IMR-90 (cell line): ENCODE results near the gene STX17. TPM values are rescaled to one million over a fixed set of nuclear protein-coding genes. Genes with fewer than 3 reads are reported as not detected.

Experiments
- ATAC-seq: fragments of 200-7000 bp; cut with Tn5 transposase; 2 replicates; pipeline ENCODE4 v1.9.1; 2020; ENCODE audit warnings: low read depth, mild to moderate bottlenecking, moderate library complexity
- BruUV-seq: library from RNA; stranded (reverse); fragments of 400-500 nt; replicated peaks from 2 replicates; lab custom pipeline; 2021; lab: Mats Ljungman, UMichigan
- CTCF ChIA-PET: fragments of 300-600 bp; formaldehyde crosslinking; extraction: SDS; loops from one replicate; lab custom pipeline; 2021; ENCODE audit warnings: antibody characterized with exemption; lab: Yijun Ruan, JAX
- POLR2A ChIA-PET: fragments of 300-600 bp; sonication (Branson Sonifier 250); formaldehyde crosslinking; loops from one replicate; lab custom pipeline; 2022; ENCODE audit warnings: antibody characterized with exemption; ENCODE audit not compliant: unreplicated experiment; lab: Charles Lee
- DNase-seq: peaks from one replicate; pipeline ENCODE4 v3.0.0; 2013
- H2AFZ ChIP-seq: replicated peaks from 2 replicates; pipeline ENCODE3; 2013; ENCODE audit warnings: low read length, mild to moderate bottlenecking; ENCODE audit not compliant: poor library complexity
- H2AK5ac ChIP-seq: 2 replicates; pipeline ENCODE4 v1.6.1; 2013; ENCODE audit warnings: low read depth, low read length, inconsistent platforms
- H2AK9ac ChIP-seq: replicated peaks from 2 replicates; pipeline ENCODE3; 2013; ENCODE audit warnings: mild to moderate bottlenecking, low read depth, low read length, moderate library complexity; ENCODE audit not compliant: poor library complexity
- H2BK120ac ChIP-seq: 2 replicates; pipeline ENCODE4 v1.6.1; 2013; ENCODE audit warnings: low read depth, low read length, inconsistent platforms
- H2BK15ac ChIP-seq: 3 replicates; pipeline ENCODE4 v1.6.1; 2013; ENCODE audit warnings: low read depth, low read length, inconsistent platforms
- H2BK20ac ChIP-seq: 2 replicates; pipeline ENCODE4 v1.6.1; 2013; ENCODE audit warnings: low read depth, mild to moderate bottlenecking, inconsistent platforms, low read length, moderate library complexity
- H2BK5ac ChIP-seq: 2 replicates; pipeline ENCODE4 v1.6.1; 2013; ENCODE audit warnings: mild to moderate bottlenecking, low read depth, low read length, inconsistent platforms; ENCODE audit not compliant: poor library complexity, severe bottlenecking
- H3K14ac ChIP-seq: replicated peaks from 2 replicates; pipeline ENCODE4 v1.6.1; 2013; ENCODE audit warnings: low read depth, low read length, inconsistent platforms
- H3K18ac ChIP-seq: 2 replicates; pipeline ENCODE4 v1.6.1; 2013; ENCODE audit warnings: low read depth, low read length, control low read depth
- H3K23ac ChIP-seq: 2 replicates; pipeline ENCODE4 v1.6.1; 2013; ENCODE audit warnings: low read depth, low read length, inconsistent platforms
- H3K27ac ChIP-seq: 2 replicates; pipeline ENCODE4 v1.5.1; 2013; ENCODE audit warnings: mild to moderate bottlenecking, control low read depth, low read length; ENCODE audit not compliant: insufficient read depth
- H3K27me3 ChIP-seq: 2 replicates; pipeline ENCODE4 v1.6.1; 2013; ENCODE audit warnings: low read length; ENCODE audit not compliant: control insufficient read depth, insufficient read depth
- H3K36me3 ChIP-seq: 2 replicates; pipeline ENCODE4 v1.6.1; 2013; ENCODE audit warnings: low read length, mixed read lengths; ENCODE audit not compliant: control insufficient read depth, insufficient read depth
- H3K4ac ChIP-seq: 2 replicates; pipeline ENCODE4 v1.6.1; 2013; ENCODE audit warnings: low read depth, low read length, inconsistent platforms
- H3K4me1 ChIP-seq: 2 replicates; pipeline ENCODE4 v1.6.1; 2013; ENCODE audit warnings: low read length, mixed read lengths; ENCODE audit not compliant: control insufficient read depth, insufficient read depth
- H3K4me2 ChIP-seq: 2 replicates; pipeline ENCODE4 v1.6.1; 2013; ENCODE audit warnings: low read depth, mild to moderate bottlenecking, control low read depth, low read length, moderate library complexity
- H3K4me3 ChIP-seq: 2 replicates; pipeline ENCODE4 v1.5.1; 2013; ENCODE audit warnings: low read depth, mild to moderate bottlenecking, control low read depth, low read length, moderate library complexity; ENCODE audit not compliant: insufficient read depth
- H3K56ac ChIP-seq: 2 replicates; pipeline ENCODE4 v1.6.1; 2013; ENCODE audit warnings: low read length, inconsistent platforms; ENCODE audit not compliant: insufficient read depth; ENCODE audit errors: extremely low read depth
- H3K79me1 ChIP-seq, 2 experiments: 2 replicates each; pipeline ENCODE4 v1.6.1; 2013; ENCODE audit warnings: low read length in 2 of 2, inconsistent platforms in 1 of 2, low read depth in 1 of 2
- H3K9ac ChIP-seq: 2 replicates; pipeline ENCODE4 v1.6.1; 2013; ENCODE audit warnings: low read depth, low read length, control low read depth
- H3K9me1 ChIP-seq: 2 replicates; pipeline ENCODE4 v1.6.1; 2013; ENCODE audit warnings: low read length, inconsistent platforms; ENCODE audit not compliant: insufficient read depth
- H3K9me3 ChIP-seq: 2 replicates; pipeline ENCODE4 v1.6.1; 2013; ENCODE audit warnings: low read length; ENCODE audit not compliant: control insufficient read depth, insufficient read depth
- H4K20me1 ChIP-seq: 2 replicates; pipeline ENCODE4 v1.6.1; 2013; ENCODE audit warnings: low read length, inconsistent platforms; ENCODE audit not compliant: insufficient read depth
- H4K5ac ChIP-seq: 2 replicates; pipeline ENCODE4 v1.6.1; 2013; ENCODE audit warnings: mild to moderate bottlenecking, low read depth, low read length, control low read depth
- H4K8ac ChIP-seq, 2 experiments: 2 replicates each; pipeline ENCODE4 v1.6.1; 2013; ENCODE audit warnings: low read depth in 2 of 2, low read length in 2 of 2, control low read depth in 1 of 2, inconsistent platforms in 1 of 2
- H4K91ac ChIP-seq: 2 replicates; pipeline ENCODE4 v1.6.1; 2013; ENCODE audit warnings: low read depth, low read length, inconsistent platforms; ENCODE audit not compliant: insufficient read depth
- BHLHE40 ChIP-seq: fragments of 150-350 bp; IDR thresholded peaks from 2 replicates; pipeline ENCODE4 v1.6.1; 2016; ENCODE audit warnings: mild to moderate bottlenecking, low read depth, low read length
- CEBPB ChIP-seq: IDR thresholded peaks from 2 replicates; pipeline ENCODE4 v1.6.1; 2012; ENCODE audit warnings: low read depth, low read length, improper control_type of control experiment
- CHD1 ChIP-seq: IDR thresholded peaks from 2 replicates; pipeline ENCODE4 v1.6.1; 2012; ENCODE audit warnings: low read depth, low read length, improper control_type of control experiment
- ELK1 ChIP-seq: fragments of 150-350 bp; IDR thresholded peaks from 2 replicates; pipeline ENCODE4 v1.6.1; 2016; ENCODE audit warnings: low read depth, mild to moderate bottlenecking, low read length, moderate library complexity, borderline replicate concordance
- FOS ChIP-seq: fragments of 150-350 bp; IDR thresholded peaks from 2 replicates; pipeline ENCODE4 v1.6.1; 2016; ENCODE audit warnings: low read depth, low read length
- MAFK ChIP-seq: IDR thresholded peaks from 2 replicates; pipeline ENCODE4 v1.6.1; 2012; ENCODE audit warnings: low read depth, low read length, improper control_type of control experiment
- MAZ ChIP-seq: IDR thresholded peaks from 2 replicates; pipeline ENCODE4 v1.6.1; 2012; ENCODE audit warnings: low read depth, mild to moderate bottlenecking, low read length, improper control_type of control experiment, moderate library complexity, borderline replicate concordance
- MXI1 ChIP-seq: IDR thresholded peaks from 2 replicates; pipeline ENCODE4 v1.6.1; 2012; ENCODE audit warnings: low read depth, mild to moderate bottlenecking, low read length, moderate library complexity, borderline replicate concordance
- POLR2A ChIP-seq: IDR thresholded peaks from 2 replicates; pipeline ENCODE4 v1.6.1; 2012; ENCODE audit warnings: mild to moderate bottlenecking, low read depth, low read length
- RAD21 ChIP-seq: IDR thresholded peaks from 2 replicates; pipeline ENCODE4 v1.6.1; 2012; ENCODE audit warnings: low read length, improper control_type of control experiment
- RCOR1 ChIP-seq: IDR thresholded peaks from 2 replicates; pipeline ENCODE4 v1.6.1; 2012; ENCODE audit warnings: mild to moderate bottlenecking, low read length, improper control_type of control experiment; ENCODE audit not compliant: insufficient replicate concordance
- USF2 ChIP-seq: fragments of 150-350 bp; IDR thresholded peaks from 2 replicates; pipeline ENCODE4 v1.6.1; 2017; ENCODE audit warnings: mild to moderate bottlenecking, antibody characterized with exemption, low read length, low read depth
- WGBS, 2 experiments: methylation state at CpG; one replicate each; pipeline versions ENCODE4 v1.1.5 to v1.1.7; 2013; ENCODE audit warnings: missing lambda C conversion rate in 2 of 2; ENCODE audit not compliant: insufficient read length in 1 of 2; ENCODE audit errors: extremely low coverage in 2 of 2; 5-methylcytosine and 5-hydroxymethylcytosine counted together
- dilution Hi-C: fragments of 300-500 bp; cut with HindIII; formaldehyde crosslinking; loops from one replicate; pipeline ENCODE4 v1.14.3; 2018; ENCODE audit warnings: low sequenced_read_pairs; ENCODE audit not compliant: unreplicated experiment
- in situ Hi-C: fragments of 300-500 bp; cut with MboI; formaldehyde crosslinking; loops from 3 replicates; pipeline ENCODE4 v1.14.3; 2019; ENCODE audit warnings: low sequenced_read_pairs, inconsistent platforms, mixed read lengths
- intact Hi-C: fragments of 100-400 bp; cut with micrococcal nuclease; formaldehyde crosslinking; loops from 2 replicates; pipeline ENCODE4 v1.10.0; 2022
- polyA plus RNA-seq, 3 experiments: library from polyadenylated mRNA; depleted of rRNA; stranded (reverse); fragments of >200 nt; gene quantifications; 2 replicates each; pipeline ENCODE4 v1.2.3, GENCODE V29; 2012; ENCODE audit warnings: low replicate concordance in 1 of 3
- total RNA-seq: library from RNA; depleted of rRNA; stranded (reverse); fragments of >200 nt; gene quantifications from 2 replicates; pipeline ENCODE4 v1.2.3, GENCODE V29; 2012
- TF ChIP-seq, protein P1 (sequence below): conservative IDR thresholded peaks from 2 replicates; pipeline ENCODE4 v1.5.1; 2012; ENCODE audit warnings: mild to moderate bottlenecking, low read depth, low read length, improper control_type of control experiment

Gene STX17
- total and polyA plus RNA-seq, 2 of the 4 experiments (the other 2 are of a cell fraction), result 6.2 to 11.7 TPM

GRCh38 chr9:99925541-99925940 lies 19.1 kb downstream of the STX17 start:
- Histone ChIP-seq H4K8ac (no peak overlapping the region), H3K18ac (no peak overlapping the region), H3K9me3 (0 out of 2 replicates have a peak, but pooled peaks cover 3% of the 10 kb centered on the region), H3K27me3 (no peaks in the 10 kb centered on the region), H2BK20ac (no peak overlapping the region), H3K9me1 (no peaks in the 10 kb centered on the region), H3K23ac (no peak overlapping the region), H4K5ac (no peak overlapping the region), H3K9ac (no peak overlapping the region), H3K4me1 (no peaks in the 10 kb centered on the region), H2BK120ac (no peak overlapping the region), H3K4ac (no peak overlapping the region), H3K14ac (no peak overlapping the region), H2AK9ac (no peak overlapping the region), H4K20me1 (no peaks in the 10 kb centered on the region), H3K36me3 (peaks cover 11% of the 10 kb centered on the region), H3K56ac (no peak overlapping the region), H3K79me1 (peaks cover 0 to 5% of the 10 kb centered on the region in 2 experiments; a peak in 1 of 4 replicates), H2BK5ac (no peak overlapping the region), H2BK15ac (no peak overlapping the region), H3K27ac (no peak overlapping the region), H2AK5ac (no peak overlapping the region), H3K4me2 (no peak overlapping the region), H4K91ac (no peak overlapping the region), H2AFZ (no peak overlapping the region), H3K4me3 (no peak overlapping the region)
- POLR2A ChIA-PET, result no interaction called here
- BruUV-seq, result no TSS peak
- CTCF ChIA-PET, result no interaction called here
- in situ Hi-C loops (no loop called here), dilution Hi-C loops (no loop called here), intact Hi-C loops (no loop called here)
- no peak for DNase-seq
- no peak for TF ChIP-seq ELK1
- TF ChIP-seq POLR2A, result no peak
- TF ChIP-seq FOS, result no peak
- no peak for TF ChIP-seq RCOR1
- no peak for TF ChIP-seq MAFK
- TF ChIP-seq USF2, result no peak
- TF ChIP-seq CEBPB, result no peak
- TF ChIP-seq, protein P1, sequence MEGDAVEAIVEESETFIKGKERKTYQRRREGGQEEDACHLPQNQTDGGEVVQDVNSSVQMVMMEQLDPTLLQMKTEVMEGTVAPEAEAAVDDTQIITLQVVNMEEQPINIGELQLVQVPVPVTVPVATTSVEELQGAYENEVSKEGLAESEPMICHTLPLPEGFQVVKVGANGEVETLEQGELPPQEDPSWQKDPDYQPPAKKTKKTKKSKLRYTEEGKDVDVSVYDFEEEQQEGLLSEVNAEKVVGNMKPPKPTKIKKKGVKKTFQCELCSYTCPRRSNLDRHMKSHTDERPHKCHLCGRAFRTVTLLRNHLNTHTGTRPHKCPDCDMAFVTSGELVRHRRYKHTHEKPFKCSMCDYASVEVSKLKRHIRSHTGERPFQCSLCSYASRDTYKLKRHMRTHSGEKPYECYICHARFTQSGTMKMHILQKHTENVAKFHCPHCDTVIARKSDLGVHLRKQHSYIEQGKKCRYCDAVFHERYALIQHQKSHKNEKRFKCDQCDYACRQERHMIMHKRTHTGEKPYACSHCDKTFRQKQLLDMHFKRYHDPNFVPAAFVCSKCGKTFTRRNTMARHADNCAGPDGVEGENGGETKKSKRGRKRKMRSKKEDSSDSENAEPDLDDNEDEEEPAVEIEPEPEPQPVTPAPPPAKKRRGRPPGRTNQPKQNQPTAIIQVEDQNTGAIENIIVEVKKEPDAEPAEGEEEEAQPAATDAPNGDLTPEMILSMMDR, result no peak
- TF ChIP-seq MXI1, result no peak
- no peak for TF ChIP-seq CHD1
- TF ChIP-seq RAD21, result no peak
- no peak for TF ChIP-seq MAZ
- TF ChIP-seq BHLHE40, result no peak
- ATAC-seq, result no peak
- WGBS, 2 experiments, result no CpG with 5 or more reads among the region's 4 CpGs
